ENCODE results near the gene VTI1A.

GRCh38 chr10:112820320-112820719 is 373.3 kb downstream of the VTI1A start:
- TF ChIP-seq CTCF (IDR thresholded peaks at IDR 0.05) (no peak), POLR2AphosphoS5 (IDR thresholded peaks at IDR 0.05) (no peak), POLR2A (IDR thresholded peaks at IDR 0.05) (no peak)

Measured in breast epithelium (tissue), 3 donors.